ENCODE data around the gene DPEP3.

GRCh38 chr16:67967183-67967957, 12.9 kb downstream of the DPEP3 start:
- TF ChIP-seq CTCF (IDR thresholded peaks at IDR 0.05; ENCODE audit: poor library complexity, severe bottlenecking) (no peak), TAF1 (IDR thresholded peaks at IDR 0.05; ENCODE audit: low read depth) (no peak), EZH2 (IDR thresholded peaks at IDR 0.05; ENCODE audit: borderline replicate concordance, insufficient read depth, low read length, poor library complexity, severe bottlenecking) (no peak)

Data from neural cell (in vitro differentiated cells).